K562 (cell line): ENCODE results near the gene TMEM88. TPM values are rescaled to one million over a fixed set of nuclear protein-coding genes. Genes with fewer than 3 reads are reported as not detected.

Experiments
- CAMTA2 ChIP-seq: fragments of 250-450 bp; sonication (Bioruptor Pico); conservative IDR thresholded peaks from 2 replicates; pipeline ENCODE4 v1.5.1; 2022
- ELF1 ChIP-seq: fragments of 200-800 bp; sonication (Bioruptor generic); IDR thresholded peaks from 2 replicates; pipeline ENCODE4 v1.6.1; 2016; ENCODE audit warnings: missing genetic modification characterization, missing compliant biosample characterization
- HNRNPK ChIP-seq: fragments of 200-400 bp; formaldehyde crosslinking; IDR thresholded peaks from one replicate; pipeline ENCODE4 v1.6.1; 2018; ENCODE audit warnings: mild to moderate bottlenecking, low read depth, low read length; ENCODE audit not compliant: poor library complexity, severe bottlenecking
- PHB2 ChIP-seq: fragments of 450-650 bp; IDR thresholded peaks from 2 replicates; pipeline ENCODE4 v1.6.1; 2017; ENCODE audit warnings: low read depth
- SMAD2 ChIP-seq: fragments of 150-350 bp; IDR thresholded peaks from 2 replicates; pipeline ENCODE4 v1.6.1; 2014; ENCODE audit warnings: low read depth, mild to moderate bottlenecking, low read length
- SMAD3 ChIP-seq: fragments of 450-650 bp; formaldehyde crosslinking; conservative IDR thresholded peaks from 2 replicates; pipeline ENCODE4 v1.4.0; 2020; ENCODE audit warnings: mild to moderate bottlenecking
- TCF7L2 ChIP-seq: fragments of 150-350 bp; IDR thresholded peaks from 2 replicates; pipeline ENCODE4 v1.6.1; 2016; ENCODE audit warnings: low read depth, mild to moderate bottlenecking, low read length, moderate library complexity
- TOE1 ChIP-seq, 2 experiments: fragments of 450-650 bp in 1 of 2; sonication (generic) in 1 of 2; formaldehyde crosslinking in 1 of 2; IDR thresholded peaks; 2 replicates each; pipeline versions ENCODE4 v1.7.1 to v1.8.0; 2016 to 2022; ENCODE audit warnings: borderline replicate concordance in 2 of 2, mild to moderate bottlenecking in 2 of 2, antibody characterized with exemption in 1 of 2, inconsistent platforms in 1 of 2, low read depth in 1 of 2, missing genetic modification reagents in 1 of 2, moderate library complexity in 1 of 2
- polyA plus RNA-seq, 8 experiments: library from polyadenylated mRNA; depleted of rRNA in 4 of 8; stranded (reverse) in 5 of 8; unstranded in 3 of 8; fragments of >200 nt; fragmentation: Nextera tagmentation in 2 of 8; fragmentation: Illumina TruSeq in 1 of 8; extraction: Ambion mirVana in 2 of 8; extraction: Trizol in 1 of 8; gene quantifications; 2 replicates each; pipeline versions ENCODE4 v1.2.1 to v1.2.3, GENCODE V29; 2011 to 2014; ENCODE audit warnings: inconsistent platforms in 1 of 8, missing spikeins in 1 of 8
- total RNA-seq, 7 experiments: library from RNA; depleted of rRNA in 6 of 7; stranded (reverse); fragments of >200 nt in 6 of 7; fragmentation: Illumina TruSeq in 2 of 7; extraction: Trizol in 2 of 7; gene quantifications; 2 replicates each; pipeline versions ENCODE4 v1.2.1 to v1.2.3, GENCODE V29; 2011 to 2021; ENCODE audit warnings: low replicate concordance in 1 of 7
- TF ChIP-seq, protein P1 (sequence below): fragments of 250-450 bp; sonication (Bioruptor Pico); IDR thresholded peaks from 2 replicates; pipeline ENCODE4 v1.8.0; 2021; ENCODE audit warnings: moderate library complexity, mild to moderate bottlenecking, inconsistent platforms
- TF ChIP-seq, protein P2 (sequence below): fragments of 250-450 bp; sonication (Bioruptor Pico); IDR thresholded peaks from 2 replicates; pipeline ENCODE4 v1.8.0; 2021; ENCODE audit warnings: mild to moderate bottlenecking, moderate library complexity

The TMEM88 gene
- total and polyA plus RNA-seq, 9 of the 15 experiments (the other 6 are each of a cell fraction or from before 2014, with no cell fraction given): 0.10 to 1.4 (median 0.36) TPM; not detected in 3

DNA sequence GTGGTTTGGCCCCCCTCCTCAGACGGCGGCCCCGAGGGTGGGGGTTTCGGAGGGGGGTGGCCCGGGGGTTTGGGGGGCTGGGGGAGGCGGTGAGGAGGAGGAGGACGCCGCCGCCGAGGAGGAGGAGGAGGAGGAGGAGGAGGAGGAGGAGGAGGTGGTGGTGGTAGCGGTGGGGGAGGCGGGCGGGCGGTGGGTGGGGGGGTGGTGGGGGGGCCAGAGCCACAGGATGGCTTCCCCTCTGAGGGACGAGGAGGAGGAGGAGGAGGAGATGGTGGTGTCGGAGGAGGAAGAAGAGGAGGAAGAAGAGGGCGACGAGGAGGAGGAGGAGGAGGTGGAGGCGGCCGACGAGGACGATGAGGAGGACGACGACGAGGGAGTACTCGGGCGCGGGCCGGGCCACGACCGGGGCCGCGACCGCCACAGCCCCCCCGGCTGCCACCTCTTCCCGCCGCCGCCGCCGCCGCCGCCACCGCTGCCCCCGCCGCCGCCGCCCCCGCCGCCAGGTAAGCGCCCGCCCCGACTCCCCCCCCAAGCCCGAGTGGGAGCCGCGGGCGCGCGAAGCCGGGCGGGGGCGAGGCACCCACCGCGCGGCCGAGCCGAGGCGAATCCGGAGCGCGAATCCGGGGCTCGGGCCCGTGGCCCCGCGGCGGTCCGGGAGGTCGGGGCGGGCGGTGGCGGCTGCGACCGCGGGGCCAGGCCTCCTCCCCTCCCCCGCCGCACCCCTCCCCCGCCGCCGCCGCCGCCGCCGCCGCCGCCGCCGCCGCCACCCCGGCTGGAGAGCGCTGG lies 29.9 kb downstream of the TMEM88 start (continued):
- TF ChIP-seq SMAD2 (no peak), TOE1 (IDR thresholded peaks at IDR 0.05; ENCODE audit: borderline replicate concordance) (no peak), TOE1 (CRISPR knock-in tag; IDR thresholded peaks at IDR 0.05; ENCODE audit: borderline replicate concordance, low read depth) (no peak), HNRNPK (no peak), CAMTA2 (CRISPR knock-in tag) (no peak), ELF1 (tag) (no peak), PHB2 (no peak), TCF7L2 (no peak), SMAD3 (CRISPR knock-in tag) (no peak)
- TF ChIP-seq, protein P1, sequence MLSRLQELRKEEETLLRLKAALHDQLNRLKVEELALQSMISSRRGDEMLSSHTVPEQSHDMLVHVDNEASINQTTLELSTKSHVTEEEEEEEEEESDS (CRISPR knock-in tag): no peak
- TF ChIP-seq, protein P2, sequence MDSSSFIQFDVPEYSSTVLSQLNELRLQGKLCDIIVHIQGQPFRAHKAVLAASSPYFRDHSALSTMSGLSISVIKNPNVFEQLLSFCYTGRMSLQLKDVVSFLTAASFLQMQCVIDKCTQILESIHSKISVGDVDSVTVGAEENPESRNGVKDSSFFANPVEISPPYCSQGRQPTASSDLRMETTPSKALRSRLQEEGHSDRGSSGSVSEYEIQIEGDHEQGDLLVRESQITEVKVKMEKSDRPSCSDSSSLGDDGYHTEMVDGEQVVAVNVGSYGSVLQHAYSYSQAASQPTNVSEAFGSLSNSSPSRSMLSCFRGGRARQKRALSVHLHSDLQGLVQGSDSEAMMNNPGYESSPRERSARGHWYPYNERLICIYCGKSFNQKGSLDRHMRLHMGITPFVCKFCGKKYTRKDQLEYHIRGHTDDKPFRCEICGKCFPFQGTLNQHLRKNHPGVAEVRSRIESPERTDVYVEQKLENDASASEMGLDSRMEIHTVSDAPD (CRISPR knock-in tag): no peak
- TF ChIP-seq, all 486 proteins: peak for 8
